GM12892 (cell line): ENCODE results near the gene TGOLN2.

Experiments used
- POLR2A ChIP-seq: IDR thresholded peaks from 2 replicates; pipeline ENCODE4 v1.6.1; 2011; ENCODE audit warnings: low read depth, low read length, control low read depth
- POLR2AphosphoS5 ChIP-seq: IDR thresholded peaks from 2 replicates; pipeline ENCODE4 v1.6.1; 2011; ENCODE audit warnings: low read depth, low read length, control low read depth

GRCh38 chr2:85288244-85288725, 39.5 kb downstream of the TGOLN2 start:
- TF ChIP-seq POLR2A (no peak), POLR2AphosphoS5 (no peak)
